ENCODE data around the gene C1orf226. TPM values are rescaled to one million over a fixed set of nuclear protein-coding genes. Genes with fewer than 3 reads are reported as not detected.

The C1orf226 gene
- total RNA-seq, 2 donors from 2014 or later, result 1.3 to 4.0 TPM

DNA sequence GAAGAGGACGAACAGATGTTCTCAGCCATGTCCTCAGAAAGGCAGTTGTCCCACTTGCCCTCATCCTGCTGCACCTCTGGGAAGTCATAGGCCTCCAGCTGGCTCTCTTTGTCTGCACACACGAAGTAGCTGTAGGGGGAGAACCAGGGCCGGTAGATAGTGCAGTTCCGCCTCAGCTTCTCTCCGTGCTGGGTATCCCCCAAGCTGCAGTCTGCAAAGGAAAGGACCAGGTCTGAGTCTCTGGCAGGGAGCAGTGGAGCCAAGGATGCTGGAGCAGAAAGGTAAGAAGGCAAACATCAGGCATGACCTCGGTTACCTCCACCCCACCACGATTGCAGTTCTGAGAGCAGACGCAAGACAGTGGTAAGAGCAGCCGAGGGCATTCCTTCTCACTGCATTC is 7.1 kb upstream of the C1orf226 start:
- intact Hi-C loops (cut with DNase I), result no loop called here
- H3K9me3 ChIP-seq, result no peaks in the 10 kb centered on the region
- DNase-seq (no peak), ATAC-seq (no peak)
- no peak overlapping the region for H3K27ac ChIP-seq
- H3K4me3 ChIP-seq, result no peak overlapping the region
- TF ChIP-seq, protein P1, sequence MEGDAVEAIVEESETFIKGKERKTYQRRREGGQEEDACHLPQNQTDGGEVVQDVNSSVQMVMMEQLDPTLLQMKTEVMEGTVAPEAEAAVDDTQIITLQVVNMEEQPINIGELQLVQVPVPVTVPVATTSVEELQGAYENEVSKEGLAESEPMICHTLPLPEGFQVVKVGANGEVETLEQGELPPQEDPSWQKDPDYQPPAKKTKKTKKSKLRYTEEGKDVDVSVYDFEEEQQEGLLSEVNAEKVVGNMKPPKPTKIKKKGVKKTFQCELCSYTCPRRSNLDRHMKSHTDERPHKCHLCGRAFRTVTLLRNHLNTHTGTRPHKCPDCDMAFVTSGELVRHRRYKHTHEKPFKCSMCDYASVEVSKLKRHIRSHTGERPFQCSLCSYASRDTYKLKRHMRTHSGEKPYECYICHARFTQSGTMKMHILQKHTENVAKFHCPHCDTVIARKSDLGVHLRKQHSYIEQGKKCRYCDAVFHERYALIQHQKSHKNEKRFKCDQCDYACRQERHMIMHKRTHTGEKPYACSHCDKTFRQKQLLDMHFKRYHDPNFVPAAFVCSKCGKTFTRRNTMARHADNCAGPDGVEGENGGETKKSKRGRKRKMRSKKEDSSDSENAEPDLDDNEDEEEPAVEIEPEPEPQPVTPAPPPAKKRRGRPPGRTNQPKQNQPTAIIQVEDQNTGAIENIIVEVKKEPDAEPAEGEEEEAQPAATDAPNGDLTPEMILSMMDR (IDR thresholded peaks at IDR 0.05), result no peak
- no peak for TF ChIP-seq POLR2A (IDR thresholded peaks at IDR 0.05)
- no peaks in the 10 kb centered on the region for H3K36me3 ChIP-seq (replicated peaks in 1 of 2; ENCODE audit: insufficient read depth in 1 of 2, low read depth in 2 of 2)
- WGBS, 2 donors, result 85 to 87% methylated on average over 3 to 9 of the region's 9 CpGs
- no peaks in the 10 kb centered on the region for H3K27me3 ChIP-seq
- H3K4me1 ChIP-seq, result no peaks in the 10 kb centered on the region

GRCh38 chr1:162375463-162375862 is 6.1 kb upstream of the C1orf226 start:
- Histone ChIP-seq H3K27me3 (no peaks in the 10 kb centered on the region), H3K4me1 (no peaks in the 10 kb centered on the region), H3K4me3 (no peak overlapping the region), H3K9me3 (no peaks in the 10 kb centered on the region), H3K36me3 (replicated peaks in 1 of 2; ENCODE audit: insufficient read depth in 1 of 2, low read depth in 2 of 2) (no peaks in the 10 kb centered on the region), H3K27ac (no peak overlapping the region)
- no peak for ATAC-seq
- DNase-seq, result no peak
- 73 to 84% methylated on average over 5 to 8 of the region's 8 CpGs for WGBS, 2 donors
- TF ChIP-seq POLR2A (IDR thresholded peaks at IDR 0.05), result no peak
- TF ChIP-seq, protein P1 (IDR thresholded peaks at IDR 0.05), result no peak
- intact Hi-C loops (cut with DNase I), result no loop called here

GRCh38 chr1:162376691-162377090 is 4.8 kb upstream of the C1orf226 start, which contains the start of gene SPATA46:
Gene SPATA46, minus strand, starts transcription at chr1:162376854. Its CDS starts 64 bp downstream, at chr1:162376790.
- Histone ChIP-seq H3K27me3 (no peaks in the 10 kb centered on the region), H3K27ac (no peak within 1 kb of the TSS), H3K9me3 (no peaks in the 10 kb centered on the region), H3K36me3 (replicated peaks in 1 of 2; ENCODE audit: insufficient read depth in 1 of 2, low read depth in 2 of 2) (no peaks in the 10 kb centered on the region), H3K4me1 (no peaks in the 10 kb centered on the region), H3K4me3 (no peak within 1 kb of the TSS)
- no peak for TF ChIP-seq POLR2A (IDR thresholded peaks at IDR 0.05)
- TF ChIP-seq, protein P1 (IDR thresholded peaks at IDR 0.05), result no peak
- 87 to 95% methylated on average over 5 of the region's 5 CpGs for WGBS, 2 donors
- no peak for ATAC-seq
- DNase-seq, result no peak
- intact Hi-C loops (cut with DNase I), result no loop called here

- no peaks in the 10 kb centered on the region for H3K9me3 ChIP-seq
- H3K4me3 ChIP-seq, result no peak overlapping the region
- intact Hi-C loops (cut with DNase I), result no loop called here
- no peak overlapping the region for H3K27ac ChIP-seq
- no peaks in the 10 kb centered on the region for H3K4me1 ChIP-seq
- no peaks in the 10 kb centered on the region for H3K27me3 ChIP-seq
- DNase-seq (no peak), ATAC-seq (no peak)
- 77 to 79% methylated on average over 6 of the region's 6 CpGs for WGBS, 2 donors
- H3K36me3 ChIP-seq (replicated peaks in 1 of 2; ENCODE audit: insufficient read depth in 1 of 2, low read depth in 2 of 2), result no peaks in the 10 kb centered on the region
- TF ChIP-seq, protein P1 (IDR thresholded peaks at IDR 0.05), result no peak
- TF ChIP-seq POLR2A (IDR thresholded peaks at IDR 0.05), result no peak
Observed at GRCh38 chr1:162380061-162380846, 1.3 kb upstream of the C1orf226 start.
